Measurements from ENCODE around the gene SCN1A. TPM values are rescaled to one million over a fixed set of nuclear protein-coding genes. Genes with fewer than 3 reads are reported as not detected.
"Not testable (repeated sequence)": the region's sequence is repeated elsewhere in the genome, so short reads cannot be mapped to it uniquely, and the experiment has no call there.

The SCN1A gene
- total and polyA plus RNA-seq, 3 donors from 2014 or later: 0.04 to 0.31 (median 0.24) TPM

- Histone ChIP-seq H3K36me3 (ENCODE audit: low read depth, missing control alignments) (no peaks in the 10 kb centered on the region), H3K9me3 (no peaks in the 10 kb centered on the region), H3K4me1 (no peaks in the 10 kb centered on the region), H3K27me3 (no peaks in the 10 kb centered on the region), H3K4me3 (no peak overlapping the region), H3K27ac (no peak overlapping the region)
- intact Hi-C loops (cut with DNase I; ENCODE audit: low total_unique reads): no loop called here
- no peak for TF ChIP-seq POLR2A (IDR thresholded peaks at IDR 0.05)
- no peak for TF ChIP-seq CTCF (IDR thresholded peaks at IDR 0.05)
- DNase-seq: no peak
Observed at GRCh38 chr2:165985120-165985519, 142.7 kb downstream of the SCN1A start.

GRCh38 chr2:165972161-165972560 is 155.7 kb downstream of the SCN1A start:
- H3K4me1 ChIP-seq; DNase-seq; H3K27me3 ChIP-seq; H3K27ac ChIP-seq; intact Hi-C loops (cut with DNase I; ENCODE audit: low total_unique reads); H3K9me3 ChIP-seq; H3K36me3 ChIP-seq (ENCODE audit: low read depth, missing control alignments); H3K4me3 ChIP-seq: not testable (repeated sequence)

GRCh38 chr2:165970663-165971062 is 157.2 kb downstream of the SCN1A start:
- WGBS, 2 donors: 19 to 20% methylated on average over 1 of the region's 1 CpG
- intact Hi-C loops (cut with DNase I; ENCODE audit: low total_unique reads): no loop called here

GRCh38 chr2:165969227-165969626 is 158.6 kb downstream of the SCN1A start:
- TF ChIP-seq CTCF (IDR thresholded peaks at IDR 0.05) (no peak), POLR2A (IDR thresholded peaks at IDR 0.05) (no peak)
- no peaks in the 10 kb centered on the region for H3K4me1 ChIP-seq
- WGBS, 2 donors: 57 to 64% methylated on average over 2 of the region's 2 CpGs

More at GRCh38 chr2:165970663-165971062, 157.2 kb downstream of the SCN1A start:
- no peak for DNase-seq
- no peaks in the 10 kb centered on the region for H3K4me1 ChIP-seq
- no peaks in the 10 kb centered on the region for H3K9me3 ChIP-seq
- H3K27me3 ChIP-seq: no peaks in the 10 kb centered on the region
- H3K4me3 ChIP-seq: no peak overlapping the region
- H3K27ac ChIP-seq: no peak overlapping the region
- TF ChIP-seq POLR2A (IDR thresholded peaks at IDR 0.05) (no peak), CTCF (IDR thresholded peaks at IDR 0.05) (no peak)
- no peaks in the 10 kb centered on the region for H3K36me3 ChIP-seq (ENCODE audit: low read depth, missing control alignments)

GRCh38 chr2:165967746-165968145 is 160.1 kb downstream of the SCN1A start:
- 85 to 94% methylated on average over 3 of the region's 3 CpGs for WGBS, 2 donors
- Histone ChIP-seq H3K27me3 (no peaks in the 10 kb centered on the region), H3K9me3 (no peaks in the 10 kb centered on the region), H3K4me3 (no peak overlapping the region), H3K4me1 (no peaks in the 10 kb centered on the region), H3K36me3 (ENCODE audit: low read depth, missing control alignments) (no peaks in the 10 kb centered on the region), H3K27ac (no peak overlapping the region)
- intact Hi-C loops (cut with DNase I; ENCODE audit: low total_unique reads): no loop called here
- TF ChIP-seq CTCF (IDR thresholded peaks at IDR 0.05) (no peak), POLR2A (IDR thresholded peaks at IDR 0.05) (no peak)
- DNase-seq: no peak

More at GRCh38 chr2:165969227-165969626, 158.6 kb downstream of the SCN1A start:
- intact Hi-C loops (cut with DNase I; ENCODE audit: low total_unique reads): no loop called here
- Histone ChIP-seq H3K36me3 (ENCODE audit: low read depth, missing control alignments) (no peaks in the 10 kb centered on the region), H3K27ac (no peak overlapping the region), H3K4me3 (no peak overlapping the region), H3K9me3 (no peaks in the 10 kb centered on the region), H3K27me3 (no peaks in the 10 kb centered on the region)
- DNase-seq: no peak

Data from testis (tissue), 3 donors.